ENCODE measurements around the gene INSRR.

INSRR gene

GRCh38 chr1:156873659-156874058, 14.7 kb upstream of the INSRR start:
- DNase-seq, result no peak

GRCh38 chr1:156869455-156869854, 10.5 kb upstream of the INSRR start:
- no peak for DNase-seq

DNA sequence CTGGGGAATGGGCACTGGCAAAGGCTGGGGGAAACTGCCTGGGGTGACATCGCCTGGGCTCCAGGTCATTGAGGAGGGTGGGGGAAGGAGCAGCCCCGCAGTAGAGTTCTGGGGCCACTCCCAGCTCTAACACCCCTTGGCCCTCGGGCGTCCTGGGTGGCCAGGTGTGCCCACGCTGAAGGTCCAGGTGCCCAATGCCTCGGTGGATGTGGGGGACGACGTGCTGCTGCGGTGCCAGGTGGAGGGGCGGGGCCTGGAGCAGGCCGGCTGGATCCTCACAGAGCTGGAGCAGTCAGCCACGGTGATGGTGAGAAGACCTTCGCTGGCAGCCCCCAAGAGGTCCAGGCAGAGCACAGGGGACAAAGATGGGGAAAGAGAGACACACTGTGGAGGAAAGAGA, 9.4 kb upstream of the INSRR start:
- no peak for DNase-seq

- no peak for DNase-seq
Observed at GRCh38 chr1:156866249-156866909, 7.5 kb upstream of the INSRR start.

GRCh38 chr1:156865865-156866248, 6.9 kb upstream of the INSRR start:
- no peak for DNase-seq

DNA sequence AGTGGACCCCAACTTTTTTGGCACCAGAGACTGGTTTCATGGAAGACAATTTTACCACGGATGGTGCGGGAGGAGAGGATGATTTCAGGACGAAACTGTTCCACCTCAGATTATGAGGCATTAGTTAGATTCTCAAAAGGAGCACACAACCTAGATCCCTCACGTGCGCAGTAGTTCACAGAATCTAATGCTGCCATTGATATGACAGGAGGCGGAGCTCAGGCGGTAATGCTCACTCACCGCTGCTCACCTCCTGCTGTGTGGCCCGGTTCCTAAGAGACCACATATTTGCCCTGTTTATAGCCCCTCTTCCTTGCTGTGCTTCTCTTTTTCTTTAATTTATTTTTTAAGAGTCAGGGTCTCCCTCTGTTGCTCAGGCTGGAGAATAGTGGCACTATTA, 6.3 kb upstream of the INSRR start:
- DNase-seq, result no peak

- DNase-seq, result no peak
Observed at GRCh38 chr1:156864796-156865195, 5.9 kb upstream of the INSRR start.

DNA sequence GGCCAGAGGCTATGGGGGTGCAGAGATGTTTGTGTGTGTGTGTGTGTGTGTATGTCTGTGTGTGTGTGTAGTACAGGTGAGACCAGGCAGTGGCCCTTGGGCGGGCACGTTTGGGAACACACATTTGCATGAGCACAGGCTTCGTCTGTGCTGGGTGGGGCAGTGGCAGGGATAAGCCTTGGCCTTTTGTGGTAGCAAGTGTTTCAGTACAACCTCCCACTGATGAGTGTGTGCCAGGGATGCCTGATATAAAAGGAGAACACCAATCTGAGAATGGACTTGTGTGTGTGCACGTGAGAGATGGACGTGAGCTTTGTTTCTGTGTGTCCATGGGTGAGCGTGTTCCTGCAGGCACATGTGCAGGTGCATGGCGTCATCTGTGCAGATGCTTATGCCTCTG, 4.7 kb upstream of the INSRR start:
- DNase-seq, result no peak

GRCh38 chr1:156862997-156863599, 4.2 kb upstream of the INSRR start:
- no peak for DNase-seq

DNA sequence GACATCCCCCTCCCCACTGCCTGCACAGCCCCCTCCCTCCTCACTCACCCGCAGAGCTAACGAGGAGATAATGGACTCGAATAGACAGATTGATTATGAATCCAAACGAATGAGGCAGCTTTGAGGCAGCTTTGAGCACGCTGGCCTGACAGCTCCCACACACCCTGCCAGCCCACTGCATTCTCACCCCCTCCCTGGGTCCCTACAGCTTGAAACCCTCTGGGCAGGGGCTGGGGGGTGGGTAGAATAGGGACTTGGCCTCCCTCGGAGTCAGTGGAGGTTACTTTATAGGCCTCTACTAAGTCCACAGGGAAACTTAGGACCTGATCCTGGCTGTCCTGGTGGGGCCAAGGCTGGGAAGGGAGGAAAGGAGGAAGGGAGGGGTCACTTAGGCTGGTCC, 3.7 kb upstream of the INSRR start:
- DNase-seq, result no peak

- DNase-seq, result peak; percentile 63
Observed at GRCh38 chr1:156860628-156861423, 1.9 kb upstream of the INSRR start, which contains the start of gene NTRK1. Gene NTRK1 (plus strand): TSS chr1:156860865. CDS start chr1:156860935, 70 bp downstream.

GRCh38 chr1:156860113-156860627, 1.3 kb upstream of the INSRR start:
- DNase-seq, result peak; percentile 72

- peak; percentile 33 for DNase-seq
Observed at GRCh38 chr1:156859523-156860112, 701 bp upstream of the INSRR start.

- DNase-seq, result no peak
Observed at GRCh38 chr1:156858555-156858956, 361 bp downstream of the INSRR start.

GRCh38 chr1:156857532-156857931, 1.4 kb downstream of the INSRR start:
- DNase-seq, result no peak

DNA sequence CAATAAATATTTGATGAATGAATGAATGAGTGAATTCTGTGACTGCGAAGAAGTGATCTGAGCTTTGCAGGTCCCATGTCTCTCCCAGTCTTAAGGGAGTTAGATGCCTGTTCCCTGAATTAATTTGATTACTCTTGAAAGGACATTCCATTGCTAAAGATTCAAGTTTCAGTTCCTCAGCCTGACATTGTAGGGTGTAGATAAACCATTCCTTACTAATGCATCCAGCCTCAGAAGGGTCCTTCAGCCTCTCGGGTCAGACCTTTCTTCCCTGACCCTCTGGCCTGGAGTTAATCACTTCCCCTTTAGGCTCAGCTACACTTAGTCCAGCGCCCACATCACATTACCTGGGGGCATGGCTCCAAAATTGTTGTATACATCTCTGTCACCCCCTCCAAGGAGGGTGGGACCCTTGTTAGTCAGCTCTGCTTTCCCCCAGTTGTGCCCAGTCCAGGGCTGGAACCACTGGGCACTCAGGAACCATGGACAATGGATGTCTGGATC, 2.6 kb downstream of the INSRR start:
- no peak for DNase-seq

DNA sequence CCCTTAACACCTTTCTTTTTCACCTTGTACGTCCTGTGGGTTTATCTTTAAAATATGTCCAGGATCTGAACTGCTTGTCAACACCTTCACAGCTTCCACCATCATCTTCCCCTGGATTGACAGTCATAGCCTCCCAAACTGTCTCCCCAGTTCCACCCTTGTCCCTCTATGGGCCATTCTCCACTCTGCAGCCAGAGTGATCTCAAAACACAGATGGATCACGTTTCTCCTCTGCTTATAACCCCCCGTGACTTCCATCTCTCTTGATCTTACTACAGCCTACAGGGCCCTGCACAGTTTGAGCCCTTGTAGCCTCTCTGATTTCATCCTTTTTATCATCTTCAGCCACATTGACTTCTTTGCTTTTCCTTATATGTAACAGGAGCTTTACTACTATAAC, 4.3 kb downstream of the INSRR start:
- no peak for DNase-seq

DNA sequence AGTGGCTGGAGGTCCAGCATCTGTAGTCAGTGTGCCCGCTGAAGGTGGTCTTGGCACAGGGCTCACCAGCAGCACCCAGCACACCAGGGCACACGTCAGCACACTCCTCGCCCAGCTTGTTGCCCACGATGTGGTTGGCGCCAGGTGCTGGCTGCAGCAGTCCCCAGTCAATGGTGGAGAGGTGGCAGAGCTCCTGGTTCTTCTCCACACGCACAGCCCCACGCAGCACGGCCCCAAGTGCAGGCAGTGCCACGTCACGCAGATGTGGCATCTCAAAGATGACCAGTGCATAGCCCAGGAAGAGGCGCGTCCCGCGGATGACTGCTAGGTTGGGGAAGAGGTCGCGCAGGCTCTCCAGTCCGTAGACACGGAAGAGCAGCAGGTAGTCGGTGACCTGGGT, 5.2 kb downstream of the INSRR start:
- DNase-seq, result no peak

DNA sequence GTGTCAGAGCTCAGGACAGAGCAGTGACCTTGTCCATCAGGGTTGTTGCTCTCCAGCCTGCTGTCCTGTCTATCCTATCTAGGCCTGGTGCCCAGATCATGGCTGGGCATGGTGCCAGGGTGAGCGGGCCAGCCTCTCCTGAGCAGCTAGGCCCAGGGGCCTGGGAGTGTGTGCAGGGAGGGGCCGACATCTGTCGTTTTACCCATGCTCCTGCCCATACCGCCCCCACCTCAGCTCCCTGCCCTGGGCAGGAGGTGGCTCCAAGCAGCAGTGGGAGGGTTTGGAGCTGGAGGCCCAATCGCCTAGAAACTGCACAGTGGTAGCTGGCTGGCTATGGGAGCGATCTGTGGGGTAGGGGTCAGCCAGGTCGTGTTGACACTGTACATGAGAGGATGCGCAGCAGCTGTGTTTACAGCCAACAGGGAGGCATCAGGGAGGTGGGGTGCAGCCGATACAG, 6.5 kb downstream of the INSRR start:
- DNase-seq, result no peak

- no peak for DNase-seq
Observed at GRCh38 chr1:156851779-156852417, 7.0 kb downstream of the INSRR start.

- DNase-seq, result no peak
Observed at GRCh38 chr1:156849151-156849496, 9.8 kb downstream of the INSRR start.

DNA sequence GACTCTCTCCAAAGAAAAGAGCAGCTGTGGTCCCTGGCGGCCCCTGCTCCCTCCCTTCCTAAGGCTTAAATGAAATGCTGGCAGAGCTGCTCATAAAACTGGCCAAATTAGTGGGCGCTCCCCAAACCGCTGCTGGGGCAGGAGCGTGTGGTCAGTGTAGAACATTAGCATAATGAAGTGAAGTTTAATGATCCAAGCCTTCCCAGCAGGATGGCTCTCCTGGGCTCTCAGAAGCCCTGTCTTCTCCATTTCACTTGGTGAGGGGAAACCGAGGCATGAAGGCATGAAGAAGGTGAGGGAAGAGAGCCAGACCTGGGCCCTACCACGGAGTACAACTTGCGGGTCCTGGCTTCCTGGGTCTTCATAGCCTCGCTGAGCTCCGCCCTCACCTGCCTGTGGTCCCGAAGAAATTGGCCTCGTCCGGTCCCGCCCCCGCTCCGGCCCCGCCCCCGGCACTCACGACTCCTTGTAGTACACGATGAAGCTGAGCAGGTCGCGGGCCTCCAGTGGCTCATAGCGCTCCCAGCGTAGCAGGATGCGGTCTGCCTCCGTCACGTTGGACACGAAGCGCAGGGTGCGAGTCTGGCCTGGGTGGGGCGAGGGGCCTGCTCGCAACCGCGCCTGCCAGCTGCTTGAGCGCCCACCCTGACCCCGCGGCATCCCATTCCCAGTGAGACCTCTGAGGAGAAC, 10.3 kb downstream of the INSRR start:
- DNase-seq, result peak; percentile 65
